Dermis microvascular lymphatic vessel endothelial cell (primary cell): ENCODE data around the gene CBX2. TPM values are rescaled to one million over a fixed set of nuclear protein-coding genes. Genes with fewer than 3 reads are reported as not detected.

Experiments used
- DNase-seq, 2 donors: peaks; one replicate each; pipeline versions ENCODE4 v3.0.0 to v3.0.0-alpha.2; 2010; ENCODE audit warnings: low read depth in 2 of 2
- total RNA-seq: library from RNA; depleted of rRNA; stranded (reverse); fragments of >200 nt; gene quantifications from 2 replicates; pipeline ENCODE4 v1.2.1, GENCODE V29; 2014

The CBX2 gene
- total RNA-seq, 1 donor from 2014 or later = 5.3 TPM

DNA sequence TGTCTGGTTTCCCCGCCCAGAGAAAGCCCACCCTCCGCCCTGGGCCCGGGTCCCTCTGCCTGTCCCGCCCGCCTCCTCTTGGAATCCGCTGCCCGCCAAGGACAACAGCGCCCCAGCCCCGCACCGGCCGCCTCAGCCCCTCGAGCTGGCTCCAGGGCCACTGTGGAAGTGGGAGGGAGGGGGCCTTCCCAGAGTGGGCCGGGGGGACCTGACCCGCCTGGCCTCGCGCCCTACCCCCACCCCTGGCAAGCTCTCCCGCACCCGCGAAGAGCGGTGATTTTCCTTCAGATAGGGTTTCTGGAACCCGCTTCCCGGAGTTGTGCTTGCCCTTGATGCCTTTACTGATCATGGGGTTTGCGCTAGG, 21.2 kb downstream of the CBX2 start:
- no peak for DNase-seq

GRCh38 chr17:79799538-79800324, 21.8 kb downstream of the CBX2 start:
- no peak for DNase-seq

- peak in 1 of 2 donors; percentile 29 for DNase-seq
Observed at GRCh38 chr17:79800325-79801155, 22.6 kb downstream of the CBX2 start.

DNA sequence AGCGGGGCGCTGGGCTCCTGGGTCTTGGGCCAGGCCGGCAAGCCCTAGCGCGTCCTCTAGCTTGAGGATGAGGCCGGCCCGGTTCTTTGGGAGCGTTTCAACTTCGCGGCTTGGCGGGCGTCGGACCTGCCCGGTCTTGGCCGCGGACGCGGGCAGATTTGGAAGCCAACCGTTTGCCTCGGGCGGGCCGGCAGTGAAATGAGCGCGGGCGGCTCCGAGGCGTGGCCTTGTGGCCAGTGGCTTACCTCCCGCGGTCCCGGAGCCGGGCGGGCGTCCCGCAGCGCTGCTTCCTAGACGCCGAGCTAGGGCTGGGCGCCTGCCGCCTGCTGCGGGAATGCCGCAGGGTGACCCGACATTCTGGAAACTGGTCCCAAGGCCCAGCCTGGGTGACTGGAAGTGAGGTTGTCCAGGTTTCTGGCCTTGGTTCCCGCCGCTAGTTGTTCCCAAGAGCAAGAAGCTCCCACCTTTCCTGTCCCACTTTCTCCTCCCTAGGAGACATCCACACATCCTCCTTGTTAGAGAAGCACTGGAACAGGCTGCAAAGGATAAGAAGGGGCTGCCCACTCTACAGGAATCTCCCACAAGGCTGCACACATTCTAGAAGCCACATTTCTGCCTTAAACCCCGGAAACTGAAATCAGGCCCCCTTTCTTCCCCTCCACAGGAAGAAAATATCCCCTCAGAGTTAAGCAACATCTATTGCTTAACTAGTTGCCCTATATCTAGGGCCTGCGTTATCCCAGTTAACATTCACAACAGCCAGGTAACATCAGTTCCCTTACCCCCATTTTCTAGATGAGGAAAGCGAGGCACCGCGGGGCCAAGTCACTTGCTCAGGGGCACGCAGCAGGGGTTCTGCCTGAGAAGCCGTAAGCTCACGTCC, 23.4 kb downstream of the CBX2 start:
- DNase-seq = no peak

GRCh38 chr17:79802039-79802735, 24.2 kb downstream of the CBX2 start:
- DNase-seq = no peak

DNA sequence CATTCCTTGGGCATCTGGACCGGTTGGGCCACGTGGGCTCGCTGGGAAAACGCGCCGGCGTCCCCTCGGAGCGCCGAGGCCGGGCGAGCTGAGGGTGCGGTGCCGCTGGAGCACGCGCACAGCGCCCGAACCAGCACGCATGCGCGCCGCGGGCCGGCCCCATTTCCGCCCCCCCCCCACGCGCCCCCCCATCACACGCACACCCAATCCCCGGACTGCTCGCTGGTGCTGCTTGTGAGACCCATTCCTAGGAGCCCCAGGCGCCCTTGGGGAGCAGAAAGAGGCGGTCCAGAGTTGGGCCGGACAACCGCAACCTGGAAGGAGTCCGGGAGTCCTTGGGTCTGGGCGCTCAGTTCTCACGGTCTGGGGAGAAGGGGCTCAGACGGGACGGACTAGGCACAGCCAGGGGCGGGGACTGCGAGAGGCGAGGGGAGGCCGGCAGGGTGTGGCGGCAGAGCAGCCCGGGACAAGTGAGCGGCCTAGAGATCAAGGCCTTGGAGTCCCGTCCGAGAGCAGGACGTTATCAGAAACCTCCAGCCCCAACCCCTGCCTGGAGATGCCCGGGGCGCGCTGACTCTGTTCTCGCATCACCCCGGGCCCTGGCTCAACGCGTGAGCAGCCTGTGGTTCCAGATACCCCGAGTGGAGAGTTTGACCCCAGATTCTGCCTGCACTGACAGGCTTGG, 24.9 kb downstream of the CBX2 start:
- no peak for DNase-seq

- DNase-seq = no peak
Observed at GRCh38 chr17:79803421-79803996, 25.6 kb downstream of the CBX2 start.

DNA sequence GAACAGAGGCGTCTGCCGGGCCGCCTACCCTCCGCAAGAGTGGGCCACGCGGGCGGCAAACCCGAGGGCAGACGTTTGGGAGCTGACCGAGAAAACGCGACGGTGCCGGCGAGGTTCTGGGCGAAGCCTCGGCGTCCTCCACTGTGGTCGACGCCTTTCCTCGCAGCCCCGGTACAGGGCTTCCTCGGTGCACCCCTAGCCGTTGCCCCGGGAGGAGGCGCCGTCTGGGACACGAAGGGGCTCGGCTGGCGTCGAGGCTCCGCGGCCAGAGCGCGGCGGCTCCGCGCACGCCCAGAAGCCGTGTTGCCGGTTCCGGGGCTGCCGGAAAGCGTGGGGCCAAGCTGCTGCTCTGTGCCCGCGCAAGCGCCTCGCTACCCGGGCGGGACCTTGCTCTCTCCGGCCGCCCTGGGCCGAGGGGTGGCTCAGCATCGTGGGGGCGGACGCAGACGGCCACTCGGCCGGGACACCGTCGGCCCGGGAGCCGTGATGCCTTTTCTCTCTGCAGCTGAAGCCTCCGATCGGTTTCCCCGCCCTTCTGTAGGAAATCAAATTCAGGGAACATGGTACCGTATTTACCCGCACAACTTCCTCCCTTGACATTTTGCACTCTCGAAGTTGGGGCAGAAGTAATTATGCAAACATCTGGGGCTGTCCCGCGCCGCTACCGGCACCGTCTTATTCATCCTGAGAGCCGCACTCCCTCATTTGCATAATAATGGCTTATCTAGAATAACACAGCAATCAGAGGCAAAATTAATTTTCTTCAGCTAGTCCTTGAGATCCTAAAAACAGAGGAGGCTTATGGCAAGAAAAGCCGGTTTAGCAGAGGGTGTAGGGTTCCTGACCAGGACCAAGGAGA, 26.3 kb downstream of the CBX2 start:
- no peak for DNase-seq

- no peak for DNase-seq
Observed at GRCh38 chr17:79804856-79805696, 27.1 kb downstream of the CBX2 start.

DNA sequence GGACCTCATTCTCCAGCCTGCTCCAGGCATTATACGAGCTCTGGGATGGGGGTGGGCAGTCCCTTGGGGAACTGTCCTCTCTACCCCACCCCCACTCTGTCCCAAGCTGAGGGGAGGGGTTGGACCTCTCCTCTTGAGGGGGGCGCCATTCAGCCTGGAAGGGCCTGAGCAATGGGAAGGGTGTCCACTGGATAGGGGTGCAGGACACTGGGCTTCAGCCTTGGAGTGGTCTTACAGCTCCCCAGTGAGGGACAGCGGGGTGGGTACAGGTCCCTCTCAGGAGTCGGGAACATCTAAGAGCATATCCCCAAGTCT, 28.5 kb downstream of the CBX2 start:
- no peak for DNase-seq

GRCh38 chr17:79806863-79807720, 29.1 kb downstream of the CBX2 start:
- DNase-seq = no peak

DNA sequence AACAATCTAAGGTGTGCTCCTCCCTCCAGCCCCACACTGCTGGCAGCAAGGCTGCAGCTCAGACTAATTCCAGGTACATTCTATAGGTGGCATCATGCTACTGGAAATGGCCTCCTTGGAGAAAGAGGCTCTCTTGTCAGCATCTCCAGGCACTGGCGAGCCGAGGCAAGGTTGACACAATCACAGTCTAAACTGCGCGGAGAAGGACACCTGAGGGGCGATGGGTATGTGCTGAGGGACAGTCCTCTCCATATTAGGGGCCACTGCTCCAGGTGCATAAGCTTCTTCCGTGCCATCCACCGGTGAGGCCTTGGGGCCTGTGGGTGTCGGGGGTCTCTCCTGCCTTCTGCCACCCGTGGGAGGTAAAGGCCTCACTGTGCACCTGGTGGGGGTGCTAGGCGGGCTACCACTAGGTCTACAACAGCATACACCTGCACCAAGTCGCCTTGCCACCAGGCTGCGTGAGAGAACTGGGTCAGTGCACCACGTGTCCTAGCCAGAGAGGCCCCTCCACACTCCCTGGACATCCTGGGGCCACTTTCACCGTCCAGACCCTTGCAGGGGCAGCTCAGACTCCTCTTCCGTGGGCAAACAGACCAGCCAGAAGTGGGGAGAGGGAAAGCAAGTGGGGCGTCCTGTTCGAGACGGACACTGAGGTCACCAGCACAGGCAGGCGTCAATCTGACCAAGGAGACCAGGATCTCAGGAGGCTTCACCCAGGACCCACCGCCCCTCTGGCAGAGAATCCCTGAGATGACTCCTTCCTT, 31.0 kb downstream of the CBX2 start:
- peak in 1 of 2 donors; percentile 53 for DNase-seq

GRCh38 chr17:79809530-79810129, 31.7 kb downstream of the CBX2 start:
- no peak for DNase-seq

- peak; percentile 62 to 89 for DNase-seq
Observed at GRCh38 chr17:79810130-79811010, 32.4 kb downstream of the CBX2 start.
